K562 (cell line): ENCODE measurements around the gene TACR2. TPM values are rescaled to one million over a fixed set of nuclear protein-coding genes. Genes with fewer than 3 reads are reported as not detected.
A peak's percentile ranks its signal among the peaks of the same experiment; 100 is the strongest.

Experiments
- ARID4B ChIP-seq: sonication (generic); formaldehyde crosslinking; IDR thresholded peaks from 2 replicates; pipeline ENCODE4 v1.8.0; 2022; ENCODE audit warnings: mild to moderate bottlenecking, missing genetic modification reagents
- ASH1L ChIP-seq: fragments of 450-650 bp; IDR thresholded peaks from 2 replicates; pipeline ENCODE4 v1.6.1; 2018; ENCODE audit warnings: borderline replicate concordance, mild to moderate bottlenecking, low read depth; ENCODE audit not compliant: partially characterized antibody
- BHLHE40 ChIP-seq: IDR thresholded peaks from 2 replicates; pipeline ENCODE4 v1.6.1; 2011; ENCODE audit warnings: low read length, improper control_type of control experiment
- CBX1 ChIP-seq: sonication (generic); IDR thresholded peaks from 2 replicates; pipeline ENCODE4 v1.6.1; 2016; ENCODE audit warnings: antibody characterized with exemption, low read depth, mild to moderate bottlenecking
- DLX4 ChIP-seq: fragments of 250-450 bp; sonication (Bioruptor Pico); IDR thresholded peaks from 2 replicates; pipeline ENCODE4 v1.6.1; 2021; ENCODE audit warnings: mild to moderate bottlenecking
- ETS2 ChIP-seq: IDR thresholded peaks from 2 replicates; pipeline ENCODE4 v1.6.1; 2016; ENCODE audit warnings: borderline replicate concordance, missing genetic modification characterization, mild to moderate bottlenecking, moderate library complexity, missing compliant biosample characterization; ENCODE audit not compliant: poor library complexity, severe bottlenecking
- KLF6 ChIP-seq: fragments of 250-450 bp; sonication (Bioruptor Pico); IDR thresholded peaks from 2 replicates; pipeline ENCODE4 v1.4.0; 2020; ENCODE audit warnings: mild to moderate bottlenecking, moderate library complexity, borderline replicate concordance
- MAFG ChIP-seq: fragments of 450-650 bp; conservative IDR thresholded peaks from 2 replicates; pipeline ENCODE4 v1.6.1; 2016; ENCODE audit warnings: missing genetic modification characterization, missing compliant biosample characterization
- RCOR1 ChIP-seq, 2 experiments: IDR thresholded peaks; 2 replicates each; pipeline ENCODE4 v1.6.1; 2012; ENCODE audit warnings: low read depth in 2 of 2, low read length in 2 of 2, borderline replicate concordance in 1 of 2, improper control_type of control experiment in 1 of 2
- STAT6 ChIP-seq: sonication (generic); formaldehyde crosslinking; IDR thresholded peaks from 2 replicates; pipeline ENCODE4 v1.8.1; 2023; ENCODE audit warnings: mild to moderate bottlenecking, missing genetic modification reagents
- TCF3 ChIP-seq: sonication (generic); formaldehyde crosslinking; IDR thresholded peaks from 2 replicates; pipeline ENCODE4 v1.4.0; 2020; ENCODE audit warnings: mild to moderate bottlenecking, missing genetic modification reagents
- TEAD4 ChIP-seq, 2 experiments: sonication (generic) in 1 of 2; formaldehyde crosslinking in 1 of 2; IDR thresholded peaks; 2 replicates each; pipeline versions ENCODE4 v1.6.1 to v1.8.0; 2012 to 2022; ENCODE audit warnings: borderline replicate concordance in 1 of 2, inconsistent platforms in 1 of 2, low read length in 1 of 2, mild to moderate bottlenecking in 1 of 2, missing genetic modification reagents in 1 of 2
- ZKSCAN3 ChIP-seq: fragments of 250-450 bp; sonication (Bioruptor Pico); IDR thresholded peaks from 2 replicates; pipeline ENCODE4 v1.4.0; 2020
- ZNF232 ChIP-seq: sonication (generic); formaldehyde crosslinking; IDR thresholded peaks from 2 replicates; pipeline ENCODE4 v1.8.0; 2022; ENCODE audit warnings: mild to moderate bottlenecking, missing genetic modification reagents
- ZNF253 ChIP-seq: fragments of 250-450 bp; sonication (Bioruptor Pico); conservative IDR thresholded peaks from 2 replicates; pipeline ENCODE4 v1.6.1; 2021; ENCODE audit warnings: mild to moderate bottlenecking
- ZNF449 ChIP-seq: fragments of 250-450 bp; sonication (Bioruptor Pico); IDR thresholded peaks from 2 replicates; pipeline ENCODE4 v1.8.0; 2022; ENCODE audit warnings: moderate library complexity, mild to moderate bottlenecking, inconsistent platforms
- ZNF584 ChIP-seq: fragments of 200-800 bp; sonication (Bioruptor generic); IDR thresholded peaks from 2 replicates; pipeline ENCODE4 v1.6.1; 2016; ENCODE audit warnings: low read depth, mild to moderate bottlenecking, missing genetic modification characterization, missing compliant biosample characterization
- polyA plus RNA-seq, 8 experiments: library from polyadenylated mRNA; depleted of rRNA in 4 of 8; stranded (reverse) in 5 of 8; unstranded in 3 of 8; fragments of >200 nt; fragmentation: Nextera tagmentation in 2 of 8; fragmentation: Illumina TruSeq in 1 of 8; extraction: Ambion mirVana in 2 of 8; extraction: Trizol in 1 of 8; gene quantifications; 2 replicates each; pipeline versions ENCODE4 v1.2.1 to v1.2.3, GENCODE V29; 2011 to 2014; ENCODE audit warnings: inconsistent platforms in 1 of 8, missing spikeins in 1 of 8
- total RNA-seq, 7 experiments: library from RNA; depleted of rRNA in 6 of 7; stranded (reverse); fragments of >200 nt in 6 of 7; fragmentation: Illumina TruSeq in 2 of 7; extraction: Trizol in 2 of 7; gene quantifications; 2 replicates each; pipeline versions ENCODE4 v1.2.1 to v1.2.3, GENCODE V29; 2011 to 2021; ENCODE audit warnings: low replicate concordance in 1 of 7

TACR2 gene
- total and polyA plus RNA-seq, 9 of the 15 experiments (the other 6 are each of a cell fraction or from before 2014, with no cell fraction given), result not detected

GRCh38 chr10:69451209-69451783 is 34.6 kb upstream of the TACR2 start, which contains the start of gene TSPAN15 (continued):
- TF ChIP-seq ASH1L (peak; percentile 68), ZNF584 (CRISPR knock-in tag) (no peak), STAT6 (CRISPR knock-in tag) (no peak), ZNF449 (no peak), ZKSCAN3 (no peak), DLX4 (CRISPR knock-in tag) (no peak), ZNF253 (CRISPR knock-in tag) (no peak), ARID4B (CRISPR knock-in tag) (no peak), ETS2 (tag) (no peak), CBX1 (no peak), TCF3 (CRISPR knock-in tag) (no peak), ZNF232 (no peak), RCOR1 (IDR thresholded peaks at IDR 0.05; ENCODE audit: borderline replicate concordance in 1 of 2, low read depth in 2 of 2, low read length in 2 of 2) (peak in 1 of 2 experiments; percentile 50; a peak in 1 of 4 replicates), BHLHE40 (no peak), KLF6 (CRISPR knock-in tag) (no peak), TEAD4 (IDR thresholded peaks at IDR 0.05; ENCODE audit: low read length) (no peak), TEAD4 (CRISPR knock-in tag; IDR thresholded peaks at IDR 0.05; ENCODE audit: borderline replicate concordance) (no peak), MAFG (tag) (no peak)
